ENCODE results near the gene DOCK1. TPM values are rescaled to one million over a fixed set of nuclear protein-coding genes. Genes with fewer than 3 reads are reported as not detected.

Gene DOCK1
- polyA plus RNA-seq, 1 of the 3 experiments (the other 2 are of a cell fraction): 15.5 TPM

DNA sequence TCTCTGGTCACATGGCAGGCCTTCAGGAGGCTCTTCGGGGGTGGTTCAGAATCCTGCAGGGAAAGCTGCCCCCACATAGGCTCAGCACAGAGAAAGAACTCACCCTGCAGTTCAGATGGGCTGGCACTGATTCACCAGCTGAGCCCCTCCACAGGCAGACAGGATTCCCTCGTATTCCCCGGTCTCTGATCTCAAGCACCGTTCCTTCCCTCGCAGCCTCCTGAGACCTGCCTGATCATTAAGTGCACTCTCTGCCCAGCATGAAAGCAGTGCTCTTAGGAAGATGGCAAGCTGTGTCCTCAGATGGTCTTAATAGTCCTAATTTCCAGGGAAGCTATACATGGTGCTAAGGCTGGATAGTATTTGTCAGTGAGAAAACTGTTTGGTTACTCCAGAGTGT lies 565.7 kb downstream of the DOCK1 start:
- Histone ChIP-seq H3K4me1 (ENCODE audit: control insufficient read depth in 1 of 2, insufficient read depth in 2 of 2, low read depth in 1 of 2, low read length in 1 of 2) (no peaks in the 10 kb centered on the region), H3F3A (replicated peaks; ENCODE audit: insufficient read depth) (no peaks in the 10 kb centered on the region), H3K9me2 (no peaks in the 10 kb centered on the region), H3K9me3 (no peaks in the 10 kb centered on the region), H3K36me3 (replicated peaks in 1 of 2; ENCODE audit: control insufficient read depth in 1 of 2, insufficient read depth in 2 of 2, low read length in 1 of 2) (no peaks in the 10 kb centered on the region), H3K9ac (no peak overlapping the region), H3K79me2 (ENCODE audit: insufficient read depth) (no peaks in the 10 kb centered on the region), H3K27ac (ENCODE audit: low read depth in 2 of 2, low read length in 1 of 2) (no peak overlapping the region), H3K27me3 (ENCODE audit: insufficient read depth) (no peaks in the 10 kb centered on the region; the same call in 1 of the 2 replicates), H2AFZ (ENCODE audit: low read depth) (no peak overlapping the region), H3K4me3 (ENCODE audit: low read depth in 2 of 2, low read length in 1 of 2) (no peak overlapping the region), H3K4me2 (no peak overlapping the region), H4K20me1 (ENCODE audit: insufficient read depth) (no peaks in the 10 kb centered on the region)
- CTCF ChIA-PET: no interaction called here
- POLR2A ChIA-PET: no interaction called here
- no peak for DNase-seq
- WGBS (ENCODE audit: low lambda C conversion rate): 51% methylated on average over 5 of the region's 5 CpGs
- no peak for TF ChIP-seq TEAD4 (IDR thresholded peaks at IDR 0.05; ENCODE audit: borderline replicate concordance, insufficient read depth)
- TF ChIP-seq SMC3 (IDR thresholded peaks at IDR 0.05; ENCODE audit: low read depth, low read length): no peak
- no peak for TF ChIP-seq ELF1 (IDR thresholded peaks at IDR 0.05)
- no peak for TF ChIP-seq POLR2AphosphoS5 (IDR thresholded peaks at IDR 0.05; ENCODE audit: low read depth, low read length)
- TF ChIP-seq FOSL2 (IDR thresholded peaks at IDR 0.05; ENCODE audit: borderline replicate concordance, low read depth): no peak
- TF ChIP-seq MEF2A (IDR thresholded peaks at IDR 0.05; ENCODE audit: borderline replicate concordance, low read depth): no peak
- TF ChIP-seq IRF3 (IDR thresholded peaks at IDR 0.05; ENCODE audit: low read depth, low read length): no peak
- TF ChIP-seq RXRA (IDR thresholded peaks at IDR 0.05; ENCODE audit: borderline replicate concordance, low read depth): no peak
- no peak for TF ChIP-seq FOXM1 (IDR thresholded peaks at IDR 0.05; ENCODE audit: low read depth)
- no peak for TF ChIP-seq JUND (IDR thresholded peaks at IDR 0.05)
- no peak for TF ChIP-seq GABPA (IDR thresholded peaks at IDR 0.05; ENCODE audit: low read depth)
- no peak for TF ChIP-seq MXI1 (IDR thresholded peaks at IDR 0.05; ENCODE audit: low read depth, low read length)
- TF ChIP-seq TCF12 (IDR thresholded peaks at IDR 0.05): no peak
- TF ChIP-seq GATA2 (CRISPR knock-in tag; IDR thresholded peaks at IDR 0.05): no peak

DNA sequence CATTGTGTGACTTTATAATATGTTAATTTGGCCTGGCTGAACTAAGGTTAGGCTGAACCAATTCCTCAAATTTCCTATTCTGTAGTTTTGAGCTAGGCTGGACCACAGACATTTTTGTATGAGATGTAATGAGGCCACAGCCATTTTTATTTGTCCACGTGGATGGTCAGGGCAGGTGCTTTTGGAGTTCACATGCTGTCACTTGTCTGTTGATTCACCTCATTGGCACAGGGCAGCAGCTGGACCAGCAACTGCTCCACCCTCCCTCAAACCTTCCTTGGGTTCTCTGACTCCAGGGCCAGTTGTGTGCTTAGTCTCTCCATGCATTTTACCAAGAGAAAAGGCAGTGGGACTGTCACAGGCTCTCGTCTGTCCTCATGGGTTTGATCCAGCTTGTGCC lies 567.7 kb downstream of the DOCK1 start:
- Histone ChIP-seq H3K9ac (no peak overlapping the region), H3K79me2 (ENCODE audit: insufficient read depth) (no peaks in the 10 kb centered on the region), H3K9me2 (no peaks in the 10 kb centered on the region), H3K9me3 (no peaks in the 10 kb centered on the region), H2AFZ (ENCODE audit: low read depth) (no peak overlapping the region), H3K36me3 (replicated peaks in 1 of 2; ENCODE audit: control insufficient read depth in 1 of 2, insufficient read depth in 2 of 2, low read length in 1 of 2) (no peaks in the 10 kb centered on the region), H3K4me2 (no peak overlapping the region), H3K27ac (ENCODE audit: low read depth in 2 of 2, low read length in 1 of 2) (no peak overlapping the region), H3F3A (replicated peaks; ENCODE audit: insufficient read depth) (no peaks in the 10 kb centered on the region), H3K27me3 (ENCODE audit: insufficient read depth) (no peaks in the 10 kb centered on the region), H3K4me1 (ENCODE audit: control insufficient read depth in 1 of 2, insufficient read depth in 2 of 2, low read depth in 1 of 2, low read length in 1 of 2) (no peaks in the 10 kb centered on the region), H4K20me1 (ENCODE audit: insufficient read depth) (no peaks in the 10 kb centered on the region), H3K4me3 (ENCODE audit: low read depth in 2 of 2, low read length in 1 of 2) (no peak overlapping the region)
- TF ChIP-seq IRF3 (IDR thresholded peaks at IDR 0.05; ENCODE audit: low read depth, low read length) (no peak), MAX (IDR thresholded peaks at IDR 0.05; ENCODE audit: low read depth) (no peak), CTCF (IDR thresholded peaks at IDR 0.05) (no peak), FOXJ3 (CRISPR knock-in tag; IDR thresholded peaks at IDR 0.05) (no peak), POLR2AphosphoS5 (IDR thresholded peaks at IDR 0.05; ENCODE audit: low read depth, low read length) (no peak), YY1 (IDR thresholded peaks at IDR 0.05; ENCODE audit: low read depth) (no peak), NRF1 (IDR thresholded peaks at IDR 0.05; ENCODE audit: low read depth, low read length) (no peak), FOXM1 (IDR thresholded peaks at IDR 0.05; ENCODE audit: low read depth) (no peak), USF2 (IDR thresholded peaks at IDR 0.05; ENCODE audit: borderline replicate concordance, low read depth, low read length) (no peak), JUND (IDR thresholded peaks at IDR 0.05) (no peak)
- POLR2A ChIA-PET: no interaction called here
- CTCF ChIA-PET: no interaction called here
- no peak for DNase-seq
- 0% methylated on average over 2 of the region's 2 CpGs for WGBS (ENCODE audit: low lambda C conversion rate)

Data from SK-N-SH (cell line).